H9 (cell line): ENCODE measurements around the gene PTGES3L. TPM values are rescaled to one million over a fixed set of nuclear protein-coding genes. Genes with fewer than 3 reads are reported as not detected.

Source experiments
- DNase-seq: peaks from one replicate; pipeline ENCODE4 v3.0.0-alpha.2; 2017
- H2AFZ ChIP-seq: one replicate; pipeline ENCODE4 v1.6.1; 2013; ENCODE audit warnings: mild to moderate bottlenecking, low read length, control low read depth, moderate library complexity
- H2AK5ac ChIP-seq: 2 replicates; pipeline ENCODE4 v1.6.1; 2013; ENCODE audit warnings: low read length, control low read depth, mixed read lengths; ENCODE audit not compliant: insufficient read length
- H2BK120ac ChIP-seq: one replicate; pipeline ENCODE4 v1.6.1; 2013; ENCODE audit warnings: low read depth, mild to moderate bottlenecking, low read length, control low read depth, inconsistent platforms; ENCODE audit not compliant: poor library complexity, severe bottlenecking
- H2BK12ac ChIP-seq: 2 replicates; pipeline ENCODE4 v1.6.1; 2013; ENCODE audit warnings: low read length, control low read depth, mixed read lengths, low read depth; ENCODE audit not compliant: insufficient read length
- H2BK15ac ChIP-seq: 2 replicates; pipeline ENCODE4 v1.6.1; 2013; ENCODE audit warnings: low read depth, low read length, control low read depth
- H2BK20ac ChIP-seq: one replicate; pipeline ENCODE4 v1.6.1; 2013; ENCODE audit warnings: low read depth, mild to moderate bottlenecking, low read length, control low read depth, inconsistent platforms; ENCODE audit not compliant: poor library complexity, severe bottlenecking
- H2BK5ac ChIP-seq: 2 replicates; pipeline ENCODE4 v1.6.1; 2013; ENCODE audit warnings: low read length, control low read depth, mixed read lengths; ENCODE audit not compliant: insufficient read length
- H3K14ac ChIP-seq: 2 replicates; pipeline ENCODE4 v1.6.1; 2013; ENCODE audit warnings: low read length, control low read depth; ENCODE audit not compliant: insufficient read depth
- H3K18ac ChIP-seq: 2 replicates; pipeline ENCODE4 v1.6.1; 2013; ENCODE audit warnings: low read depth, mild to moderate bottlenecking, mixed read lengths, low read length, control low read depth; ENCODE audit not compliant: insufficient read length
- H3K23ac ChIP-seq: 2 replicates; pipeline ENCODE4 v1.6.1; 2013; ENCODE audit warnings: low read length, control low read depth, mixed read lengths, low read depth; ENCODE audit not compliant: insufficient read length
- H3K23me2 ChIP-seq: 2 replicates; pipeline ENCODE4 v1.6.1; 2013; ENCODE audit warnings: low read depth, mild to moderate bottlenecking, mixed read lengths, low read length, control low read depth; ENCODE audit not compliant: insufficient read length, poor library complexity, severe bottlenecking
- H3K27ac ChIP-seq: 2 replicates; pipeline ENCODE4 v1.5.1; 2013; ENCODE audit warnings: low read length, control low read depth, mixed read lengths, low read depth; ENCODE audit not compliant: insufficient read length
- H3K27me3 ChIP-seq: 2 replicates; pipeline ENCODE4 v1.6.1; 2013; ENCODE audit warnings: low read length, control low read depth, inconsistent platforms; ENCODE audit not compliant: insufficient read depth
- H3K4ac ChIP-seq: 2 replicates; pipeline ENCODE4 v1.6.1; 2013; ENCODE audit warnings: low read depth, mild to moderate bottlenecking, control low read depth, inconsistent platforms, low read length, moderate library complexity
- H3K4me1 ChIP-seq: 2 replicates; pipeline ENCODE4 v1.6.1; 2013; ENCODE audit warnings: low read length, control low read depth, inconsistent platforms; ENCODE audit not compliant: insufficient read depth
- H3K4me2 ChIP-seq: 2 replicates; pipeline ENCODE4 v1.6.1; 2013; ENCODE audit warnings: low read length, control low read depth, mixed read lengths; ENCODE audit not compliant: insufficient read length, insufficient read depth
- H3K56ac ChIP-seq: 2 replicates; pipeline ENCODE4 v1.6.1; 2013; ENCODE audit warnings: low read depth, mild to moderate bottlenecking, mixed read lengths, low read length, control low read depth; ENCODE audit not compliant: insufficient read length
- H3K79me1 ChIP-seq: 2 replicates; pipeline ENCODE4 v1.6.1; 2013; ENCODE audit warnings: low read depth, mild to moderate bottlenecking, moderate library complexity, low read length, control low read depth, inconsistent platforms; ENCODE audit not compliant: insufficient read depth, poor library complexity, severe bottlenecking
- H3K79me2 ChIP-seq: 2 replicates; pipeline ENCODE4 v1.6.1; 2013; ENCODE audit warnings: low read length, control low read depth, inconsistent platforms; ENCODE audit not compliant: insufficient read depth
- H3K9ac ChIP-seq: 2 replicates; pipeline ENCODE4 v1.6.1; 2013; ENCODE audit warnings: low read length, control low read depth, mixed read lengths; ENCODE audit not compliant: insufficient read length; ENCODE audit errors: extremely low read depth
- H3K9me3 ChIP-seq: one replicate; pipeline ENCODE4 v1.6.1; 2013; ENCODE audit warnings: low read depth, low read length, inconsistent platforms; ENCODE audit not compliant: control insufficient read depth
- H3T11ph ChIP-seq: one replicate; pipeline ENCODE4 v1.6.1; 2013; ENCODE audit warnings: mild to moderate bottlenecking, low read length, control low read depth, inconsistent platforms
- H4K20me1 ChIP-seq: one replicate; pipeline ENCODE4 v1.6.1; 2013; ENCODE audit not compliant: control insufficient read depth, insufficient read length, insufficient read depth
- H4K5ac ChIP-seq: 2 replicates; pipeline ENCODE4 v1.6.1; 2013; ENCODE audit warnings: low read depth, mild to moderate bottlenecking, mixed read lengths, low read length, control low read depth; ENCODE audit not compliant: insufficient read length
- H4K8ac ChIP-seq: replicated peaks from 2 replicates; pipeline ENCODE4 v1.6.1; 2013; ENCODE audit warnings: low read length, control low read depth, mixed read lengths, low read depth; ENCODE audit not compliant: insufficient read length
- H4K91ac ChIP-seq: 2 replicates; pipeline ENCODE4 v1.6.1; 2013; ENCODE audit warnings: low read depth, mild to moderate bottlenecking, moderate library complexity, mixed read lengths, low read length, control low read depth; ENCODE audit not compliant: insufficient read length
- H3K27ac Mint-ChIP-seq, 3 experiments: 2 replicates in 2 of 3; 3 replicates in 1 of 3; pipeline ENCODE4 v1.8.0; 2020 to 2021; ENCODE audit warnings: mixed read lengths in 3 of 3, mild to moderate bottlenecking in 1 of 3, moderate library complexity in 1 of 3
- H3K27me3 Mint-ChIP-seq: 2 replicates; pipeline ENCODE4 v1.8.0; 2021; ENCODE audit warnings: low read depth, mild to moderate bottlenecking, moderate library complexity, mixed read lengths
- H3K36me3 Mint-ChIP-seq, 3 experiments: 2 replicates in 2 of 3; 3 replicates in 1 of 3; pipeline ENCODE4 v1.8.0; 2020 to 2021; ENCODE audit warnings: low read depth in 3 of 3, mixed read lengths in 3 of 3; ENCODE audit not compliant: insufficient read depth in 1 of 3
- H3K4me1 Mint-ChIP-seq, 2 experiments: 2 replicates each; pipeline ENCODE4 v1.8.0; 2020; ENCODE audit warnings: mixed read lengths in 2 of 2
- H3K4me3 Mint-ChIP-seq, 2 experiments: 2 replicates in 1 of 2; 3 replicates in 1 of 2; pipeline ENCODE4 v1.8.0; 2020 to 2021; ENCODE audit warnings: mild to moderate bottlenecking in 2 of 2, mixed read lengths in 2 of 2, moderate library complexity in 1 of 2
- H3K9me3 Mint-ChIP-seq, 2 experiments: 2 replicates in 1 of 2; 3 replicates in 1 of 2; pipeline ENCODE4 v1.8.0; 2020; ENCODE audit warnings: mild to moderate bottlenecking in 2 of 2, mixed read lengths in 2 of 2, moderate library complexity in 1 of 2
- WGBS: extraction: QIAGEN DNeasy Blood & Tissue Kit; methylation state at CpG from one replicate; pipeline ENCODE4 v1.1.7; 2013; ENCODE audit warnings: missing lambda C conversion rate, low lambda C conversion rate, mixed read lengths; ENCODE audit not compliant: insufficient read length; ENCODE audit errors: extremely low coverage; 5-methylcytosine and 5-hydroxymethylcytosine counted together
- total RNA-seq: library from RNA; stranded (reverse); gene quantifications from 2 replicates; pipeline ENCODE4 v1.2.1, GENCODE V29; 2021
- TF ChIP-seq, protein P1 (sequence below): fragments of 200-600 bp; sonication (generic); conservative IDR thresholded peaks from 3 replicates; pipeline ENCODE4 v1.8.0; 2021; ENCODE audit warnings: antibody characterized with exemption, mild to moderate bottlenecking

Gene PTGES3L
- total RNA-seq, 1 experiment from 2014 or later, result 4.2 TPM

DNA sequence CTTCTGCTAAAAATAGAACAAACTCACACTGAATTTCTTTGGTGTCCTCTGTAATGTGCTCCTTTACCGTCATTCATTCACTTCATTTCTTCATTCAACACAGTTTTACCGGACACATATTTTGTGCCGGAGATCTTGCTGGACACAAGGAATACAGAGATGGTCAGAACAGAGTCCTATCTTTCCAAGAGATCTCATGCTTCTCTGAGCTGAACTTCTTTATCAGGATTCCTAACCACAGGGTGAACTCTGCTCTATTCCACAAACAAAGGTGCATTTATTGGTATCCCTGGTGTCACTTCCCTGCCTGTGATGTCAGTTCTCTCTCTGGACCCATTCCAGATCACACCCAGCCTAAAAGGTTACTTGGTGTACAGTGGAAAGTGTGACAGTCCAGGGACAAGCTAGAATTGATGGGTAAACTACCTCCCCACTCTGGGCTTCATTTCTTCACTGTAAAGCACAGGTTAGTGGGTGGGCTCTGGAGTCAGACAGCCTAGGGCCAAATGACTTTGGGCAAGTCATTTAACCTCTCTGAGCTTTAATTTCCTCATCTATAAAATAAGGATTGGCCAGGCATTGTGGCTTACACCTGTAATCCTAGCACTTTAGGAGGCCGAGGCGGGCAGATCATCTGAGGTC, 30.9 kb upstream of the PTGES3L start:
- H2BK5ac ChIP-seq, result no peak overlapping the region
- no peak for DNase-seq
- no peaks in the 10 kb centered on the region for H3K79me1 ChIP-seq
- H3K56ac ChIP-seq, result no peak overlapping the region
- Mint-ChIP-seq H3K27ac (no peak overlapping the region), H3K36me3 (peaks cover 0 to 17% (median 11%) of the 10 kb centered on the region in 3 experiments; a peak in 6 of 7 replicates), H3K9me3 (no peaks in the 10 kb centered on the region), H3K27me3 (no peaks in the 10 kb centered on the region), H3K4me1 (peaks cover 24 to 39% of the 10 kb centered on the region in 2 experiments), H3K4me3 (no peak overlapping the region)
- no peak overlapping the region for H3K27ac ChIP-seq
- no peaks in the 10 kb centered on the region for H3K4me1 ChIP-seq
- no peaks in the 10 kb centered on the region for H4K20me1 ChIP-seq
- no peaks in the 10 kb centered on the region for H3K79me2 ChIP-seq
- H2BK120ac ChIP-seq, result no peak overlapping the region
- no peak overlapping the region for H3T11ph ChIP-seq
- no peak overlapping the region for H2BK20ac ChIP-seq
- H4K8ac ChIP-seq, result no peak overlapping the region
- H3K18ac ChIP-seq, result no peak overlapping the region
- H2AFZ ChIP-seq, result no peak overlapping the region
- H3K4me2 ChIP-seq, result no peak overlapping the region
- no peaks in the 10 kb centered on the region for H3K23me2 ChIP-seq
- H4K91ac ChIP-seq, result no peak overlapping the region
- H3K27me3 ChIP-seq, result no peaks in the 10 kb centered on the region
- H2BK12ac ChIP-seq, result no peak overlapping the region
- H2BK15ac ChIP-seq, result no peak overlapping the region
- no peaks in the 10 kb centered on the region for H3K9me3 ChIP-seq
- H3K23ac ChIP-seq, result no peak overlapping the region
- H3K4ac ChIP-seq, result no peak overlapping the region
- no CpG with 5 or more reads among the region's 5 CpGs for WGBS
- no peak overlapping the region for H2AK5ac ChIP-seq
- H3K9ac ChIP-seq, result no peak overlapping the region
- H4K5ac ChIP-seq, result no peak overlapping the region
- no peak overlapping the region for H3K14ac ChIP-seq
- TF ChIP-seq, protein P1, sequence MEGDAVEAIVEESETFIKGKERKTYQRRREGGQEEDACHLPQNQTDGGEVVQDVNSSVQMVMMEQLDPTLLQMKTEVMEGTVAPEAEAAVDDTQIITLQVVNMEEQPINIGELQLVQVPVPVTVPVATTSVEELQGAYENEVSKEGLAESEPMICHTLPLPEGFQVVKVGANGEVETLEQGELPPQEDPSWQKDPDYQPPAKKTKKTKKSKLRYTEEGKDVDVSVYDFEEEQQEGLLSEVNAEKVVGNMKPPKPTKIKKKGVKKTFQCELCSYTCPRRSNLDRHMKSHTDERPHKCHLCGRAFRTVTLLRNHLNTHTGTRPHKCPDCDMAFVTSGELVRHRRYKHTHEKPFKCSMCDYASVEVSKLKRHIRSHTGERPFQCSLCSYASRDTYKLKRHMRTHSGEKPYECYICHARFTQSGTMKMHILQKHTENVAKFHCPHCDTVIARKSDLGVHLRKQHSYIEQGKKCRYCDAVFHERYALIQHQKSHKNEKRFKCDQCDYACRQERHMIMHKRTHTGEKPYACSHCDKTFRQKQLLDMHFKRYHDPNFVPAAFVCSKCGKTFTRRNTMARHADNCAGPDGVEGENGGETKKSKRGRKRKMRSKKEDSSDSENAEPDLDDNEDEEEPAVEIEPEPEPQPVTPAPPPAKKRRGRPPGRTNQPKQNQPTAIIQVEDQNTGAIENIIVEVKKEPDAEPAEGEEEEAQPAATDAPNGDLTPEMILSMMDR, result no peak
